Measurements from ENCODE around the gene TAF1A.
"Not testable (repeated sequence)": the region's sequence is repeated elsewhere in the genome, so short reads cannot be mapped to it uniquely, and the experiment has no call there.

Gene TAF1A

GRCh38 chr1:222610728-222611127 lies 21.0 kb upstream of the TAF1A start:
- Histone ChIP-seq H3K4me2 (ENCODE audit: low read length) (no peak overlapping the region), H2AFZ (ENCODE audit: low read length) (no peak overlapping the region), H3K9me2 (ENCODE audit: low read depth, low read length) (no peaks in the 10 kb centered on the region), H3K79me2 (ENCODE audit: insufficient read depth, low read length) (no peaks in the 10 kb centered on the region), H3K36me3 (ENCODE audit: insufficient read depth, low read length) (no peaks in the 10 kb centered on the region), H3K4me3 (ENCODE audit: low read depth, low read length, poor library complexity, severe bottlenecking) (no peak overlapping the region), H3K27ac (ENCODE audit: low read depth, low read length, poor library complexity, severe bottlenecking) (no peak overlapping the region), H3K9me3 (ENCODE audit: low read length) (no peaks in the 10 kb centered on the region), H4K20me1 (ENCODE audit: insufficient read depth, low read length) (no peaks in the 10 kb centered on the region), H3K4me1 (ENCODE audit: insufficient read depth, low read length, severe bottlenecking) (no peaks in the 10 kb centered on the region), H3K27me3 (ENCODE audit: insufficient read depth, low read length) (no peaks in the 10 kb centered on the region), H3K9ac (ENCODE audit: low read length) (no peak overlapping the region), H3F3A (ENCODE audit: insufficient read depth, low read length) (no peaks in the 10 kb centered on the region)
- TF ChIP-seq CTCF (IDR thresholded peaks at IDR 0.05; ENCODE audit: low read length): no peak
- TF ChIP-seq EZH2 (IDR thresholded peaks at IDR 0.05; ENCODE audit: borderline replicate concordance, low read length): no peak

- not testable (repeated sequence) for H2AFZ ChIP-seq (ENCODE audit: low read length); H4K20me1 ChIP-seq (ENCODE audit: insufficient read depth, low read length); H3K27ac ChIP-seq (ENCODE audit: low read depth, low read length, poor library complexity, severe bottlenecking); H3K9me3 ChIP-seq (ENCODE audit: low read length); H3K4me2 ChIP-seq (ENCODE audit: low read length); H3K9me2 ChIP-seq (ENCODE audit: low read depth, low read length); H3K4me1 ChIP-seq (ENCODE audit: insufficient read depth, low read length, severe bottlenecking); H3K4me3 ChIP-seq (ENCODE audit: low read depth, low read length, poor library complexity, severe bottlenecking); H3K79me2 ChIP-seq (ENCODE audit: insufficient read depth, low read length); H3K36me3 ChIP-seq (ENCODE audit: insufficient read depth, low read length); H3K9ac ChIP-seq (ENCODE audit: low read length); H3F3A ChIP-seq (ENCODE audit: insufficient read depth, low read length); H3K27me3 ChIP-seq (ENCODE audit: insufficient read depth, low read length)
These were observed 19.4 kb upstream of the TAF1A start for GRCh38 chr1:222609111-222609510.

- TF ChIP-seq CTCF (IDR thresholded peaks at IDR 0.05; ENCODE audit: low read length) (no peak), EZH2 (IDR thresholded peaks at IDR 0.05; ENCODE audit: borderline replicate concordance, low read length) (no peak)
These were observed 17.0 kb upstream of the TAF1A start for GRCh38 chr1:222606757-222607156.

GRCh38 chr1:222601257-222601656 lies 11.5 kb upstream of the TAF1A start:
- no peak overlapping the region for H3K9ac ChIP-seq (ENCODE audit: low read length)

More at GRCh38 chr1:222606757-222607156, 17.0 kb upstream of the TAF1A start:
- Histone ChIP-seq H3K4me2 (ENCODE audit: low read length) (no peak overlapping the region), H4K20me1 (ENCODE audit: insufficient read depth, low read length) (no peaks in the 10 kb centered on the region), H3K4me1 (ENCODE audit: insufficient read depth, low read length, severe bottlenecking) (no peaks in the 10 kb centered on the region), H3F3A (ENCODE audit: insufficient read depth, low read length) (no peaks in the 10 kb centered on the region), H3K9me3 (ENCODE audit: low read length) (no peaks in the 10 kb centered on the region), H3K9me2 (ENCODE audit: low read depth, low read length) (no peaks in the 10 kb centered on the region), H3K36me3 (ENCODE audit: insufficient read depth, low read length) (no peaks in the 10 kb centered on the region), H2AFZ (ENCODE audit: low read length) (no peak overlapping the region), H3K9ac (ENCODE audit: low read length) (no peak overlapping the region), H3K27ac (ENCODE audit: low read depth, low read length, poor library complexity, severe bottlenecking) (no peak overlapping the region), H3K4me3 (ENCODE audit: low read depth, low read length, poor library complexity, severe bottlenecking) (no peak overlapping the region), H3K79me2 (ENCODE audit: insufficient read depth, low read length) (no peaks in the 10 kb centered on the region), H3K27me3 (ENCODE audit: insufficient read depth, low read length) (no peaks in the 10 kb centered on the region)

More at GRCh38 chr1:222601257-222601656, 11.5 kb upstream of the TAF1A start:
- Histone ChIP-seq H3K79me2 (ENCODE audit: insufficient read depth, low read length) (no peaks in the 10 kb centered on the region), H3K4me2 (ENCODE audit: low read length) (no peak overlapping the region), H2AFZ (ENCODE audit: low read length) (no peak overlapping the region), H3K27me3 (ENCODE audit: insufficient read depth, low read length) (no peaks in the 10 kb centered on the region), H3K9me3 (ENCODE audit: low read length) (no peaks in the 10 kb centered on the region), H3F3A (ENCODE audit: insufficient read depth, low read length) (no peaks in the 10 kb centered on the region), H3K36me3 (ENCODE audit: insufficient read depth, low read length) (no peaks in the 10 kb centered on the region), H3K9me2 (ENCODE audit: low read depth, low read length) (no peaks in the 10 kb centered on the region), H4K20me1 (ENCODE audit: insufficient read depth, low read length) (no peaks in the 10 kb centered on the region), H3K4me1 (ENCODE audit: insufficient read depth, low read length, severe bottlenecking) (peaks cover 4% of the 10 kb centered on the region), H3K4me3 (ENCODE audit: low read depth, low read length, poor library complexity, severe bottlenecking) (no peak overlapping the region), H3K27ac (ENCODE audit: low read depth, low read length, poor library complexity, severe bottlenecking) (no peak overlapping the region)
- TF ChIP-seq EZH2 (IDR thresholded peaks at IDR 0.05; ENCODE audit: borderline replicate concordance, low read length): no peak
